K562 (cell line): ENCODE data around the gene BIRC5.

Experiments used
- JUND ChIP-seq, 2 experiments: IDR thresholded peaks; 2 replicates in 1 of 2; 3 replicates in 1 of 2; pipeline ENCODE4 v1.6.1; 2011; ENCODE audit warnings: borderline replicate concordance in 2 of 2, low read depth in 2 of 2, low read length in 2 of 2, improper control_type of control experiment in 1 of 2, missing biosample characterization in 1 of 2, missing genetic modification characterization in 1 of 2, missing genetic modification reagents in 1 of 2
- MYC ChIP-seq, 2 experiments: fragments of 250-450 bp in 1 of 2; sonication (Bioruptor Pico) in 1 of 2; IDR thresholded peaks; 2 replicates each; pipeline versions ENCODE4 v1.5.1 to v1.6.1; 2012 to 2021; ENCODE audit warnings: low read depth in 2 of 2, borderline replicate concordance in 1 of 2, improper control_type of control experiment in 1 of 2, low read length in 1 of 2, mild to moderate bottlenecking in 1 of 2, moderate library complexity in 1 of 2
- ZNF644 ChIP-seq: fragments of 200-800 bp; sonication (Bioruptor generic); IDR thresholded peaks from 2 replicates; pipeline ENCODE4 v1.6.1; 2016; ENCODE audit warnings: low read depth, missing genetic modification characterization, missing compliant biosample characterization

- TF ChIP-seq MYC (IDR thresholded peaks at IDR 0.05; ENCODE audit: low read depth, low read length): no peak
- no peak for TF ChIP-seq MYC (CRISPR knock-in tag; IDR thresholded peaks at IDR 0.05; ENCODE audit: borderline replicate concordance, low read depth)
- no peak for TF ChIP-seq ZNF644 (tag)
- no peak; the same call in 1 of the 2 replicates for TF ChIP-seq JUND (IDR thresholded peaks at IDR 0.05; ENCODE audit: borderline replicate concordance, low read depth, low read length)
- no peak; the same call in 2 of the 3 replicates for TF ChIP-seq JUND (tag; IDR thresholded peaks at IDR 0.05; ENCODE audit: borderline replicate concordance, low read depth, low read length)
Measured at GRCh38 chr17:78267253-78268073, 53.4 kb downstream of the BIRC5 start.
